Uterus (tissue), 4 donors: ENCODE data around the gene UROC1. TPM values are rescaled to one million over a fixed set of nuclear protein-coding genes. Genes with fewer than 3 reads are reported as not detected.

ENCODE experiments used
- DNase-seq, 2 donors: peaks; one replicate each; pipeline ENCODE4 v3.0.0-alpha.2; 2019 to 2020
- H3K27ac ChIP-seq, 2 donors: fragments of 200-600 bp; sonication (generic); 1 replicate in 1 of 2; 2 replicates in 1 of 2; pipeline ENCODE4 v1.5.1; 2016 to 2018
- H3K27me3 ChIP-seq, 2 donors: fragments of 200-600 bp; sonication (generic); one replicate each; pipeline ENCODE4 v1.5.1; 2018 to 2019; ENCODE audit warnings: control low read depth in 1 of 2
- H3K36me3 ChIP-seq, 2 donors: fragments of 200-600 bp; sonication (generic); one replicate each; pipeline ENCODE4 v1.5.1; 2019; ENCODE audit warnings: control low read depth in 1 of 2
- H3K4me1 ChIP-seq, 2 donors: fragments of 200-600 bp; sonication (generic); one replicate each; pipeline ENCODE4 v1.5.1; 2018 to 2019; ENCODE audit warnings: control low read depth in 1 of 2
- H3K4me3 ChIP-seq, 2 donors: fragments of 200-600 bp; sonication (generic); 1 replicate in 1 of 2; 2 replicates in 1 of 2; pipeline ENCODE4 v1.5.1; 2018 to 2019; ENCODE audit warnings: mild to moderate bottlenecking in 1 of 2
- H3K9me3 ChIP-seq, 2 donors: fragments of 200-600 bp; sonication (generic); one replicate each; pipeline ENCODE4 v1.5.1; 2019; ENCODE audit warnings: control low read depth in 1 of 2
- CTCF ChIP-seq, 4 experiments: fragments of 200-600 bp in 2 of 4; fragments of 450-650 bp in 2 of 4; sonication (generic) in 2 of 4; IDR thresholded peaks; one replicate each; pipeline ENCODE4 v1.5.1; 2016 to 2019; ENCODE audit warnings: antibody characterized with exemption in 4 of 4, mild to moderate bottlenecking in 2 of 4, moderate library complexity in 1 of 4
- POLR2A ChIP-seq, 2 donors: fragments of 450-650 bp; IDR thresholded peaks; one replicate each; pipeline ENCODE4 v1.6.1; 2016; ENCODE audit warnings: antibody characterized with exemption in 2 of 2, mild to moderate bottlenecking in 1 of 2, moderate library complexity in 1 of 2
- intact Hi-C: fragments of 100-400 bp; cut with DNase I; formaldehyde crosslinking; loops from one replicate; pipeline ENCODE4 v1.15.1; 2023; ENCODE audit warnings: low total_unique reads
- total RNA-seq, 4 donors: library from RNA; depleted of rRNA in 3 of 4; stranded (reverse); fragments of >200 nt in 3 of 4; gene quantifications; one replicate each; pipeline versions ENCODE4 v1.1.0 to v1.2.4, GENCODE V29; 2014 to 2023
- donor health status: DM: yes; HTN: yes; CAD: no.

Gene UROC1
- total RNA-seq, 4 donors from 2014 or later = 0.07 TPM; not detected in 3

GRCh38 chr3:126475413-126476114, 42.0 kb downstream of the UROC1 start, which contains the start of gene ZXDC:
TSS of gene ZXDC (minus strand) at chr3:126475891. CDS start at chr3:126475865, 26 bp downstream.
- H3K36me3 ChIP-seq = no peaks in the 10 kb centered on the region
- no peaks in the 10 kb centered on the region for H3K9me3 ChIP-seq
- peaks cover 20 to 21% of the 10 kb centered on the region in 2 donors for H3K4me1 ChIP-seq
- peak; percentile 92 to 95 for DNase-seq
- H3K27me3 ChIP-seq = no peaks in the 10 kb centered on the region
- H3K4me3 ChIP-seq = peak within 1 kb of the TSS; percentile 59 to 91
- TF ChIP-seq CTCF (IDR thresholded peaks at IDR 0.05) (peak in 3 of 4 experiments; percentile 21 to 61 (median 52)), POLR2A (IDR thresholded peaks at IDR 0.05) (peak; percentile 78 to 93)
- peak within 1 kb of the TSS; percentile 90 to 95 for H3K27ac ChIP-seq
- intact Hi-C loops = no loop called here

GRCh38 chr3:126474498-126475412, 42.8 kb downstream of the UROC1 start:
- no peaks in the 10 kb centered on the region for H3K27me3 ChIP-seq
- intact Hi-C loops = no loop called here
- no peaks in the 10 kb centered on the region for H3K36me3 ChIP-seq
- no peak for TF ChIP-seq CTCF (IDR thresholded peaks at IDR 0.05)
- TF ChIP-seq POLR2A (IDR thresholded peaks at IDR 0.05) = no peak
- peak overlapping the region; percentile 59 to 91 for H3K4me3 ChIP-seq
- H3K4me1 ChIP-seq = peaks cover 20 to 21% of the 10 kb centered on the region in 2 donors
- peak; percentile 28 to 37 for DNase-seq
- H3K27ac ChIP-seq = peak overlapping the region; percentile 90 to 95
- H3K9me3 ChIP-seq = no peaks in the 10 kb centered on the region

GRCh38 chr3:126473292-126474168, 44.0 kb downstream of the UROC1 start:
- Histone ChIP-seq H3K9me3 (no peaks in the 10 kb centered on the region), H3K4me1 (peaks cover 20 to 21% of the 10 kb centered on the region in 2 donors), H3K27ac (no peak overlapping the region), H3K36me3 (no peaks in the 10 kb centered on the region), H3K27me3 (no peaks in the 10 kb centered on the region), H3K4me3 (peak overlapping the region in 1 of 2 donors; percentile 91)
- intact Hi-C loops = no loop called here
- DNase-seq = no peak
- no peak for TF ChIP-seq POLR2A (IDR thresholded peaks at IDR 0.05)
- TF ChIP-seq CTCF (IDR thresholded peaks at IDR 0.05) = no peak

GRCh38 chr3:126472277-126473006, 45.1 kb downstream of the UROC1 start:
- no peaks in the 10 kb centered on the region for H3K9me3 ChIP-seq
- H3K36me3 ChIP-seq = no peaks in the 10 kb centered on the region
- peaks cover 20 to 21% of the 10 kb centered on the region in 2 donors for H3K4me1 ChIP-seq
- H3K27me3 ChIP-seq = no peaks in the 10 kb centered on the region
- peak overlapping the region in 1 of 2 donors; percentile 91 for H3K4me3 ChIP-seq
- peak; percentile 55 to 62 for DNase-seq
- intact Hi-C loops = no loop called here
- H3K27ac ChIP-seq = peak overlapping the region in 1 of 2 donors; percentile 6
- TF ChIP-seq CTCF (IDR thresholded peaks at IDR 0.05) (peak in 1 of 4 experiments; percentile 11), POLR2A (IDR thresholded peaks at IDR 0.05) (no peak)
